Lower leg skin (tissue), 4 donors: ENCODE measurements around the gene ADGRE3. TPM values are rescaled to one million over a fixed set of nuclear protein-coding genes. Genes with fewer than 3 reads are reported as not detected.
"Not testable (repeated sequence)": the region's sequence is repeated elsewhere in the genome, so short reads cannot be mapped to it uniquely, and the experiment has no call there.

Experiments used
- DNase-seq, 2 donors: peaks; one replicate each; pipeline ENCODE4 v3.0.0-alpha.2; 2019; ENCODE audit warnings: low spot score in 2 of 2
- H3K4me3 ChIP-seq: fragments of 200-600 bp; sonication (generic); 2 replicates; pipeline ENCODE4 v1.5.1; 2017; ENCODE audit warnings: mild to moderate bottlenecking, low read depth; ENCODE audit not compliant: poor library complexity, severe bottlenecking
- POLR2A ChIP-seq, 2 donors: fragments of 450-650 bp; IDR thresholded peaks; one replicate each; pipeline ENCODE4 v1.6.1; 2016 to 2017; ENCODE audit warnings: antibody characterized with exemption in 2 of 2, mild to moderate bottlenecking in 1 of 2, moderate library complexity in 1 of 2
- WGBS, 2 donors: methylation state at CpG; one replicate each; pipeline ENCODE4 v1.1.5; 2018; 5-methylcytosine and 5-hydroxymethylcytosine counted together
- intact Hi-C: fragments of 100-400 bp; cut with DNase I; formaldehyde crosslinking; loops from one replicate; pipeline ENCODE4 v1.15.0; 2023; ENCODE audit warnings: low total_unique reads
- total RNA-seq, 4 donors: library from RNA; depleted of rRNA; stranded (reverse); fragments of >200 nt; gene quantifications; one replicate each; pipeline ENCODE4 v1.1.0, GENCODE V29; 2016
- TF ChIP-seq, protein P1 (sequence below), 3 donors: fragments of 450-650 bp; IDR thresholded peaks; one replicate each; pipeline ENCODE4 v1.5.1; 2016; ENCODE audit warnings: antibody characterized with exemption in 3 of 3, mild to moderate bottlenecking in 3 of 3, moderate library complexity in 2 of 3

The ADGRE3 gene
- total RNA-seq, 4 donors from 2014 or later: not detected

DNA sequence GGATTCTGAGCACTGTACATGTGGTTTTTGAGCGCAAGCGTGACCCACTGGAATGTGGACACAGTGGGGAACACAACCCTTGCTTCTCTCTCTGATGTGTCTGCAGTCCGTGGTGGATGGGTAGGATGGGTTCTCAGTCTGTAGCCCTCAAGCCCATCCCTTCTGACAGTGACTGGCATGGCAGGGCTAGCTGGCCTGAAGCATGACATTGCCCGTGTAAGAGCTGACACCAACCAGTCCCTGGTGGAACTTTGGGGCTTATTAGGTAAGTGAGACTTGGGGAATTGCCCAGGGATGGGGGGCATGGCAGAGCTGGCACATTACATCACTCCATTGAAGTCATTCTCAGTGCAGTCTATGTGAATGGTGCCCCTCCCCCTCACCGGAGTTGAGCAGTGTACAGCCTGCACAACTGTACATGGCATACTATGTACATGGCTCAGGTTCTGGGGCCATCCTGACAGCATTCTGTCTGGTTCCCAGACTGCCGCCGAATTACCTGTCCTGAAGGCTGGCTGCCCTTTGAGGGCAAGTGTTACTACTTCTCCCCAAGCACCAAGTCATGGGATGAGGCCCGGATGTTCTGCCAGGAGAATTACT lies 75.0 kb downstream of the ADGRE3 start:
- TF ChIP-seq, protein P1, sequence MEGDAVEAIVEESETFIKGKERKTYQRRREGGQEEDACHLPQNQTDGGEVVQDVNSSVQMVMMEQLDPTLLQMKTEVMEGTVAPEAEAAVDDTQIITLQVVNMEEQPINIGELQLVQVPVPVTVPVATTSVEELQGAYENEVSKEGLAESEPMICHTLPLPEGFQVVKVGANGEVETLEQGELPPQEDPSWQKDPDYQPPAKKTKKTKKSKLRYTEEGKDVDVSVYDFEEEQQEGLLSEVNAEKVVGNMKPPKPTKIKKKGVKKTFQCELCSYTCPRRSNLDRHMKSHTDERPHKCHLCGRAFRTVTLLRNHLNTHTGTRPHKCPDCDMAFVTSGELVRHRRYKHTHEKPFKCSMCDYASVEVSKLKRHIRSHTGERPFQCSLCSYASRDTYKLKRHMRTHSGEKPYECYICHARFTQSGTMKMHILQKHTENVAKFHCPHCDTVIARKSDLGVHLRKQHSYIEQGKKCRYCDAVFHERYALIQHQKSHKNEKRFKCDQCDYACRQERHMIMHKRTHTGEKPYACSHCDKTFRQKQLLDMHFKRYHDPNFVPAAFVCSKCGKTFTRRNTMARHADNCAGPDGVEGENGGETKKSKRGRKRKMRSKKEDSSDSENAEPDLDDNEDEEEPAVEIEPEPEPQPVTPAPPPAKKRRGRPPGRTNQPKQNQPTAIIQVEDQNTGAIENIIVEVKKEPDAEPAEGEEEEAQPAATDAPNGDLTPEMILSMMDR (IDR thresholded peaks at IDR 0.05): no peak
- TF ChIP-seq POLR2A (IDR thresholded peaks at IDR 0.05): no peak
- 79 to 83% methylated on average over 8 of the region's 8 CpGs for WGBS, 2 donors
- H3K4me3 ChIP-seq: no peak overlapping the region
- no peak for DNase-seq
- intact Hi-C loops: loop anchor here (10.0 kb wide), 1 partner anchor 295 kb away; no protein-coding TSS in a partner anchor

DNA sequence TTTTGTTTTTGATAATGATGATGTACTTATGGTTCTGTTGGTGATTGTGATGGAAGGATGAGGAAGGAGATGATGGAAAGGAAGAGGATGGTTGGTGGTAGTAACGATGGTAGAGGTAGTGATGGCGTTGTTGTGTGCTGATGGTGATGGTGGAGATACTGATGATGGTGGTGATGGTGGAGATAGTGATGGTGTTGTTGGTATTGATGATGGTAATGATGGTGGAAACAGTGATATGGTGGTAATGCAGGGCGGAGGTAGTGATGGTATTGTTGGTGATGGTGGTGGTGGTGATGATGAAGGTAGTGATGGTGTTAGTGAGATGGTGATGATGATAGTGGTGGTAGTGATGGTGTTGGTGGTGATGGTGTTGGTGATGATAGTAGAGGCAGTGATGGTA lies 79.1 kb downstream of the ADGRE3 start:
- no peak for DNase-seq
- 84 to 87% methylated on average over 3 of the region's 3 CpGs for WGBS, 2 donors

DNA sequence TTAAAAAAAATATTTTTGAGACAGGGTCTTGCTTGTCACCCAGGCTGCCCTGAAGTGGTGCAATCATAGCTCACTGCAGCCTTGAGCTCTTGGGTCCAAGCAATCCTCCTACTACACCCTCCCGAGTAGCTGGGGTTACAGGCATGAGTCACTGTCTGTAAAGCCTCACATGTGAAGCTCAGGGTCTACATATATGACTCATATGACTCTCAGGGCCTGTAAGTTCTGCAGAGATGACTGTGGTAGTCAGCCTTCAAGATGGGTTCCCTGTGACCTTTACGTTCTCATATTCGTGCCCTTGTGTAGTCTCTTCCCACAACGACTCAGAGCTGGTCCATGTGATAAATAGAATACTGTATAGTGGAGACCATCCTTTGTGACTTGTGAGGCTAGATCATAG lies 85.2 kb downstream of the ADGRE3 start:
- 60 to 93% methylated on average over 2 to 3 of the region's 4 CpGs for WGBS, 2 donors
- H3K4me3 ChIP-seq, intact Hi-C loops, DNase-seq: not testable (repeated sequence)

More for the DNA sequence above, 79.1 kb downstream of the ADGRE3 start:
- TF ChIP-seq POLR2A (IDR thresholded peaks at IDR 0.05): no peak
- TF ChIP-seq, protein P1 (IDR thresholded peaks at IDR 0.05): no peak
- H3K4me3 ChIP-seq: no peak overlapping the region
- intact Hi-C loops: loop anchor here (10.0 kb wide), 1 partner anchor 299 kb away; no protein-coding TSS in a partner anchor

DNA sequence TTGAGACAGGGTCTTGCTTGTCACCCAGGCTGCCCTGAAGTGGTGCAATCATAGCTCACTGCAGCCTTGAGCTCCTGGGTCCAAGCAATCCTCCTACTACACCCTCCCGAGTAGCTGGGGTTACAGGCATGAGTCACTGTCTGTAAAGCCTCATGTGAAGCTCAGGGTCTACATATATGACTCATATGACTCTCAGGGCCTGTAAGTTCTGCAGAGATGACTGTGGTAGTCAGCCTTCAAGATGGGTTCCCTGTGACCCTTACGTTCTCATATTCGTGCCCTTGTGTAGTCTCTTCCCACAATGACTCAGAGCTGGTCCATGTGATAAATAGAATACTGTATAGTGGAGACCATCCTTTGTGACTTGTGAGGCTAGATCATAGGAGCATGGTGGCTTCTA lies 89.5 kb downstream of the ADGRE3 start:
- 48 to 69% methylated on average over 3 of the region's 3 CpGs for WGBS, 2 donors
- intact Hi-C loops, DNase-seq, H3K4me3 ChIP-seq: not testable (repeated sequence)

DNA sequence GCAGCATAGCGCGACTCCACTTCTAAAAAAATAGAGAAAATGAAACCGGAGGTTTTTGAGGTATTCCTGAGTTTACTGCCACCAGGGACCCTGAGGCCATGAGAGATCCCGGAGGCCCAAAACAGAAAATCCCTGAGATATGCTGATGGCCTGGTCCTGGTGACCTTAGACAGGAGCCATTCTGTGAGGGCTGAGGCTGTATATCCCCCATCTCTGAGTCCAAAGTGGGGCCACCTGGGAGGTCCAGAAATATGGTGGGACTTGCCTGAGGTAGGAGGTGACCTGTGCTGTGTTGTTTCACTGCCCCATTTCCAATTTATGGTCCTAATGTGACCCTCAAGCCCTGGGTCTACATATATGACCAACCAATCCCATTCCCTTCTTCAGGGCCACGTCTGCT lies 90.3 kb downstream of the ADGRE3 start:
- intact Hi-C loops, H3K4me3 ChIP-seq, DNase-seq: not testable (repeated sequence)
- WGBS, 2 donors: 74 to 88% methylated on average over 5 of the region's 5 CpGs

DNA sequence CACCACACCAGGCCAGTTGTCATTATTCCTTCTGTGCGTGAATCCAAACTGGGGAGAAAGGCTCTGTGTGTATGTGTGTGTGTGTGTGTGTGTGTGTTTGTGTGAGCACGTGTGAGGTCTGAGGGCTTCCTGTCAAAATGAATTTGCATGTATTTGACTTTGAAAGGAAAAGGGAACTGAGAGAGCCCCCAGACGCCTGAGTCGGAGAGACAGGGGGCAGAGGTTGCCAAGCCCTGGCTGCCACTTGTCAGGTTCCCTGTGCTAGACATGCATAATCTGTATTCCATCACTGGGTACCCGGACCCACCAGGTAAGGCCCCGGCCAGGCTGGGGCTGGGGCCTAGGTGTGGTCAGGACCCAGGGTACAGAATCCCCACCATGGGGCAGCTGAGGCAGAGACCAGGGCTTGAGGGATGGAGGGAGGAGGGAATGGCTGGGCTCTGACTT lies 91.7 kb downstream of the ADGRE3 start, which contains the start of gene CLEC17A:
TSS of gene CLEC17A (plus strand) at position 191 of the 447 bp plus-strand sequence. CDS start at position 268, 77 bp downstream.
- DNase-seq: no peak
- H3K4me3 ChIP-seq: no peak within 1 kb of the TSS
- WGBS, 2 donors: 59% methylated on average over 6 of the region's 6 CpGs
- TF ChIP-seq, protein P1 (IDR thresholded peaks at IDR 0.05): no peak
- TF ChIP-seq POLR2A (IDR thresholded peaks at IDR 0.05): no peak
- intact Hi-C loops: no loop called here

DNA sequence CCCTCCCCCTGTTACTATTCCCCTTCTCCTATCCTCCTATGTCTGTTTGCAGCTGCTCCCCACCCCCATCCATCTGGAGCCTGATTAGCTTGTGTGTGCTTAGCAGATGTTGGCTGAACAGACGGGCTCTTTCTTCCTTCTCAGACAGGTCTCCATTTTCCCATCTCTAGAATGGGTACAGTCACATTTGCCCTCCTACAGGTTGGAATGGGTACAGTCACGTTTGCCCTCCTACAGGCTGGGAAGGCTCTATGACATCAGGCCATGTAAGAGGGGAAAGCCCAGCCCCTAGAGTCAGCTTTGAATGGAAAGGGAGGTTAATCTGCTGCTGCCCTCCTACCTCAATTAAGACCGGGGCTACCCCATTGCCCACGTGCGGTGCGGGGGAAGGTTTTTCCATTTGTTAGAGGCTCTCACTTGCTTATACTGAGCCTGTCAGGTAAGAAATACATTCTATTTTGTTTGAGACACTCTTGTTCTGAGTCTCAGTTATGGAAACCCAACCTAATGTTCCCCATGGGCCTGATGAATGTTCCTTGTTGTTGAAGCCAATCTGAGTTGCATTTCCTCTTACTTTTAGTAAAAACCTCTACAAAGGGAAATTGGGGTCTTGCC lies 93.9 kb downstream of the ADGRE3 start:
- no peak for TF ChIP-seq POLR2A (IDR thresholded peaks at IDR 0.05)
- TF ChIP-seq, protein P1 (IDR thresholded peaks at IDR 0.05): no peak
- no peak overlapping the region for H3K4me3 ChIP-seq
- intact Hi-C loops: no loop called here
- DNase-seq: no peak
- WGBS, 2 donors: 63 to 71% methylated on average over 6 of the region's 6 CpGs
